Stimulated activated CD4-positive, alpha-beta T cell treated with anti-CD3 and anti-CD28 coated beads, TNF-alpha, amount 100 ng/mL, for 24 hours (primary cell): ENCODE results near the gene MTPN.

Experiments used
- DNase-seq, 3 experiments: peaks; one replicate each; pipeline ENCODE4 v3.0.0-alpha.2; 2020; ENCODE audit warnings: low read depth in 3 of 3

Gene MTPN

GRCh38 chr7:135925210-135925609 lies 51.9 kb downstream of the MTPN start:
- DNase-seq: no peak

DNA sequence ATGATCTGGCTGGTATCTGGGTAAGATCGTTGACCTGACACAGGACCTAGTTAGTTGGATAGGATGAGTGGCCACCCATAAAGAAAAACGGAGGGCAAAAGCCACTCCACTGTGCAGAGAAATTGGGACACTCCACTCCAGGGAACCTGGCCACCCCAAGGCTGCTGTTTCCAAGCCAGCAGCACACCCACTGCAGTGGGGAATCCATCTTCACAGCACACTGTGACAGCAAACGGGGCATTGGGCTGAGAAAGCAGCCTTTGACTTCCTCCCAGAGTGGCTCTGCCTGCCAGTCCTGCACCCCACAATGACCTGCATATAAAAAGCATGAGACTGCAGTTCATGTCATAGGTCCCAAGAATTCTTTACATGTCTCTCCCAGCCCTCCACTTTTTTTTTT lies 52.9 kb downstream of the MTPN start:
- DNase-seq: no peak

DNA sequence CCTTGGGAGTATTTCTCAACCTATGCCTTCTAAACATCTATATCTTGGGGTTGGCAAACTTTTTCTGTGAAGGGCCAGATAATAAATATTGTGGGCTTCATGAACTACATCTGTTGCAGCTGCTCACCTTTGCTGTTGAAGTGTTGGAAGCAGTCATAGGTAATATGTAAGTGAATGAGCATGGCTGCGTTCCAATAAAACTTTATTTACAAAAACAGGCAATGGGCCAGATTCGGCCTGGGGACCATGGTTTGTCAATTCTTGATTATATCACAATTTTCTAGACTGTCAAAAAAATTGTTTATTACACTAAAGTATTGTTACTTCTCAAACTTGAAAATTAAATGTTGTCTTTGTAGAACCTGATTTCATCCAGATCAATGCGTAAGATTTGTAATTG lies 54.9 kb downstream of the MTPN start:
- DNase-seq: no peak

DNA sequence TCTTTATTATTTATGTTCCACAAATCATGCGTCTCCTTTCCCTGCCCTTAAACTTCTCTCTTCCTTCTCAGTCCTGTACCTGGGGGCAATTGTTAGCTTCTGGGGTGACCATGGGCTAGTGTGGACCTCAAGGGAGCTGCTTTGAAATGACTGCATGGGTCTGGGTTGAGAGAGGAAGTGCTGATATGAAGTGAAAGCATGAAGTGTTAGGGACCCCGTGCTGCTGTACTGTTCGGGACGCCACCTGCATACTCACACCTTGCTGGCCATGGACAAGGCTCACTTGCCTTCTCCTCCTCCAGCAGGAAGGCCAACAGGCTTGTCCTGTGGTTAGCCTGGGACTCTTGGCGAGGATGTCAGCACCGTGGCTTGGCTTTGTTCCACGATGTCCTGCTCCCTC lies 56.7 kb downstream of the MTPN start:
- DNase-seq: no peak

DNA sequence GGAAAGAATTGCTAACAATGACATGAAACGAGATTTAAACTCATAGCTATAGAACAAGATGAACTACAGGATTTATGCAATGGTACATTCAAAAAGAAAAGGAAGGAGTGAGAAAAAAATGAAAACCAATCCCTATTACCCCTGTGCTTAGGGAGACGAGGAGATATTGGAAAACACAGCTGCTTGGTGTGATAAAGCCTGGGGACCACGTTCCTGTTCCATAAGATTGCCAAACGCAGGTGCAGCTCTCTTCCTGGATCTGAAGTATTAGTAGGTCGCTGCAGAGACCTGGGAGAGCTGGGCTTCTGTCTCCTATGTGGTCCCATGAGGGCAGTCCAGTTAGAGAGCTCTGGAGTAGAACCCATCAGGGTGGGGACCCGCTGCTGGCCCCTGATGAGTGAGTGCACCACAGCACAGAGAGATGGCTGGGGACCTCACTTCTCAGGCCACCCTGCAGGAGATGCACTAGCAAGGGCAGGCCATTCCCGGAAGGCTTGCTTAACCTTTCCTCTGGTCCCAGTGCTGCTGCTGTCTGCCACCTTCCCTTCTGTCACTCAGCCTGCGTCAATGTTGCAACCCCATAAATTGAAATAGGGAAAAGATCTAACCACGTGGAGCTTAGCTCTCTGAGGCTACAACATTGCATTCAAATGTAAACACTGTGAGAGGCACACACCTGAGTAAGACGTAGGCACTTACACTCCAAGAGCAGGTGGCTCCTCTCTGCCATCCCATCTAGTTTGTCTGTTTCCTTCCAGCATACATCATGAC lies 57.9 kb downstream of the MTPN start:
- DNase-seq: no peak

GRCh38 chr7:135918134-135918533 lies 59.0 kb downstream of the MTPN start:
- no peak for DNase-seq

DNA sequence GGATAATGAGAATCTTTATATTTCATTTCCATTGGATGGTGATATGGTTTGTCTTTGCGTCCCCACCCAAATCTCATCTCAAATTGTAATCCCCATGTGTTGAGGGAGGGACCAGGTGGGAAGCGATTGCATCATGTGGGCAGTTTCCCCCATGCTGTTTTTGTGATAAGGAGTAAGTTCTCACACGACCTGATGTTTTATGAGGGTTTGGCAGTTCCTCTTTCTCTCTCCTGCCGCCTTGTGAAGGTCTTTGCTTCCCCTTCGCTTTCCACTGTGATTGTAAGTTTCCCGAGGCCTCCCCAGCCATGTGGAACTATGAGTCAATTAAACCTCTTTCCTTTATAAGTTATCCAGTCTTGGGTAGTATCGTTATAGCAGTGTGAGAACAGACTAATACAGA lies 59.4 kb downstream of the MTPN start:
- no peak for DNase-seq

- no peak for DNase-seq
Measured at GRCh38 chr7:135914346-135914745, 62.8 kb downstream of the MTPN start.

- no peak for DNase-seq
Measured at GRCh38 chr7:135913404-135913803, 63.8 kb downstream of the MTPN start.

DNA sequence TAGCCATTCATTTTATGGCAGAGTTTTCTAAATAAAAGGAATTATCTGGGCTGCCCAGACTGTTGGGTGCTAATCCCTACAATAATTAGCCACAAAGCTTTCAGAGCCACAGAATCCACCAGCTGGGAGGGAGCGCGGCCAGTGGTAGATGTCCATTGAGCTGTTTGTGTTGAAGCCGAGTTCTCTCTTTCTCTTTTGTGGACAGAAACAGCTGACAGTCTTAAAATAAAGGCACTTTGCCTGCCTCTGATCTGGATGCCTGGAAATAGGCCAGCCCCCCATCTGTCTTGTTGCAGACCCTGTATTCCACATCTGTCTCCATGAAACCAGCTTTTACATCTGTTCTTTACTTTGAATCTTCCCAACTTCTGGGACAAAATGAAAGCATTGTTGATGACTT lies 66.1 kb downstream of the MTPN start:
- no peak for DNase-seq

GRCh38 chr7:135910393-135911036 lies 66.6 kb downstream of the MTPN start:
- no peak for DNase-seq

- no peak for DNase-seq
Measured at GRCh38 chr7:135905858-135906257, 71.3 kb downstream of the MTPN start.

GRCh38 chr7:135905355-135905754 lies 71.8 kb downstream of the MTPN start:
- no peak for DNase-seq

- DNase-seq: no peak
Measured at GRCh38 chr7:135904282-135904681, 72.9 kb downstream of the MTPN start.

DNA sequence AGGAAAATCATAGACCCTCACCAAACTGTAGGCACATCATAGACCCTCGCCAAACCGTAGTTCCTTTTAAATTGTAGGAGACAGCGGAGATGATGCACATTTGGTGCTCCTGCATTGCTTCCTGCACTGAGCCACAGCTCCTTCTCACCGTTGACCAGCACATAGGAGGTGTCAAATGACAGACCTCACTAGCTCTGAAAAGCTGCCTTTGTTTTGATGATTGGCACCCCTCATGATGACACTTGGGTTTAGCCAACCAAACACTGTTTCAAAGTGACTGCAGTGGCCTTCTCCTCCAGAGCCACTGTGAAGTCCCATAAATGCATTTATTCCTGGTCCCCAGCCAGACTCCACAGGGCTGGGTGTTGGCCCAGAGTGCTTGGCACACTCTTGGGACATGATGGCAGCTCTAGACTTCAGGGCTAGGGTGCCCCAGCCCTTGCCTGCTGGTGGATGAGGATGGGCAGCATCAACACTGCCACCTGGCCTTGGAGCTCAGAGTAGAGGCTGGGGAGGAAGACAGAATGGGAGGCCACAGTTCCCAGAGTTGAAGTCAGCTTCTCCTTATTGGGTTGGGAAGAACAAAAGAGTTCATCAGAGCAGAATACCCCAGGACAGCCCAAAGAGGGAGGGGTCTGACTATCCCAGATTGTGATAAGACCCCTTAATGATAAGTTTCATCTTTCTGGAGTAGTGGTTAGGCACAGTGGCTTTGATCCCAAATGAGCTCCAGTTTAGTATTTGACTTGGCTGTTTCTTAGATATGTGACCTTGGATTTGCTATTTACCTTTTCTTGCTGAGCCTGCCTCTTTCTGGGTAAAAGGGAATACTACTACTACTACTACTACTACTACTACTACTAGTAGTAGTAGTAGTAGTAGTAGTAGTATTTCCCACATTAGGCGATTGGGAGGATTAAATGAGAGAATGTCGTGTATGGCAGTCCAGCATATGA lies 75.3 kb downstream of the MTPN start:
- no peak for DNase-seq

DNA sequence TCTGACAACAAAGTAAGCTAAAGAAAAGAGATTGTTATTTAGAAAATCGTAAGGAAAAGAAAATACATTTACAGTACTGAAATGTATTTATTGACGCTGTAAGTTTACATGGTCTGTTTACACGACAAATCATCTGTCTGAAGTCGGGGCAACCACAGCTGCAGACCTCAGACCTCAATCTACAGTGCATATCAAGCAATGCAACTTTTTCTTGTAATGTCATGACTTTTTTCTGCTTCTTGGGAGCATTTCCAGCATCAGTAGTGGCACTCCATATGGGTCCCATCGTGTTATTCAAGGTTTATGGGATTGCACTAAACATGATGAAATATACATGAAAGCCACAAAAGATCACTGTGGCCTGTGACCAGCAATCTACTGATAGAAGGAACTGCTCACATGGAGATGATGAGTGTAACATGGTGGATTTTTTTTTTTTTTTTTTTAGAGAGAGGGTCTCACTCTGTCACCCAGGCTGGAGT lies 77.1 kb downstream of the MTPN start:
- no peak for DNase-seq

DNA sequence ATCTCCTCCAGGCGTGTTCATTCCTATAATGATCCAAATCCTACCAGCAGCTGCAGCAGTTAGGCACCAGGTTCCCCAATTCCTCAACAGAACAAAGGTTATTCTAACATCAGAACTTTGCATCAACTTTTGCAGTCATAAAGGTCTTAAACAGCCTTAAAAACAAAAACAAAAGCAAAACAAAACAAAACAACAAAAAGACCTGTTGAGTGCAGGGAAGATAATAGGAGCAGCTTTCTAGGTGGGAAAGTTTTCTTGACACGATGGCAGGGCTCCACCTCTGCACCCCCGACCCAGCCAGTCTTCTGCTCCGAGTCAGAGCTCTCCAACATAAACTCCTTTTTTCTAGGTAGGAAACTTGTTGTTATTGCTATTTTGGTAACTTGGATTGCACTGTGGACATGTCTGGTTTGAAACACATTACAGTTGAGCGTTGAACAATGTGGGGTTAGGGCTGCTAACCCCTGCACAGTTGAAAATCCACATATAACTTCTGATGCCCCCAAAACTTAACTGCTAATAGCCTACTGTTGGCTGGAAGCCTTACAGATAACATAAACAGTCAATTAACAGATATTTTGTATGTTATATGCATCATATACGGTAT lies 77.6 kb downstream of the MTPN start:
- no peak for DNase-seq

DNA sequence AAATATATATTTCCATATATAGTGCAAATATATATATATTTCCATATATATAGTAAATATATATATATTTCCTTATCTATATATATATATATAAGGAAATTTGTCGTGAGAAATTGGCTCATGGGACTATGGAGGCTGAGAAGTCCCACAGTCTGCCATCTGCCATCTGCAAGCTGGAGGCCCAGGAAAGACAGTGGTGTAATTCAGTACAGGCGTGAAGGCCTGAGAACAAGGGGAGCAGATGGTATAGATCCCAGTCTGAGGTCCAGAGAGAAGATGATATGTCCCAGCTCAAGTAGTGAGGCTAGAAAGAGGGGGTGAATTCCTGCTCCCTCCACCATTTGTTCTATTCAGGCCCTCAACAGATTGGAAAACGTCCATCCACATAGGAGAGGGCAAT lies 78.9 kb downstream of the MTPN start:
- no peak for DNase-seq

GRCh38 chr7:135894816-135895215 lies 82.3 kb downstream of the MTPN start:
- DNase-seq: no peak

GRCh38 chr7:135889823-135890222 lies 87.3 kb downstream of the MTPN start:
- no peak for DNase-seq

- DNase-seq: no peak
Measured at GRCh38 chr7:135888740-135889139, 88.4 kb downstream of the MTPN start.
